Stimulated activated CD4-positive, alpha-beta T cell treated with anti-CD3 and anti-CD28 coated beads, Interleukin-2, amount 100 ng/mL, for 4 hours (primary cell): ENCODE measurements around the gene CXCL17.

ENCODE experiments used
- DNase-seq: peaks from one replicate; pipeline ENCODE4 v3.0.0-alpha.2; 2020; ENCODE audit warnings: low read depth

CXCL17 gene

GRCh38 chr19:42397263-42398166, 45.2 kb downstream of the CXCL17 start:
- no peak for DNase-seq

- DNase-seq, result peak; percentile 79
These were observed 46.1 kb downstream of the CXCL17 start for GRCh38 chr19:42396381-42397262.

- no peak for DNase-seq
These were observed 48.0 kb downstream of the CXCL17 start for GRCh38 chr19:42394751-42395150.

- no peak for DNase-seq
These were observed 50.6 kb downstream of the CXCL17 start for GRCh38 chr19:42392165-42392564.

GRCh38 chr19:42389899-42390298, 52.8 kb downstream of the CXCL17 start, which contains the start of gene CNFN:
Gene CNFN (minus strand): TSS chr19:42390297. CDS start chr19:42389037, 1,260 bp downstream.
- no peak for DNase-seq

- no peak for DNase-seq
These were observed 53.8 kb downstream of the CXCL17 start for GRCh38 chr19:42388851-42389489.

- DNase-seq, result peak; percentile 48
These were observed 55.6 kb downstream of the CXCL17 start for GRCh38 chr19:42386974-42387707.

- DNase-seq, result no peak
These were observed 62.6 kb downstream of the CXCL17 start for GRCh38 chr19:42380155-42380554.
